Measurements from ENCODE around the gene CD38.
"Not testable (repeated sequence)": the region's sequence is repeated elsewhere in the genome, so short reads cannot be mapped to it uniquely, and the experiment has no call there.

Gene CD38

DNA sequence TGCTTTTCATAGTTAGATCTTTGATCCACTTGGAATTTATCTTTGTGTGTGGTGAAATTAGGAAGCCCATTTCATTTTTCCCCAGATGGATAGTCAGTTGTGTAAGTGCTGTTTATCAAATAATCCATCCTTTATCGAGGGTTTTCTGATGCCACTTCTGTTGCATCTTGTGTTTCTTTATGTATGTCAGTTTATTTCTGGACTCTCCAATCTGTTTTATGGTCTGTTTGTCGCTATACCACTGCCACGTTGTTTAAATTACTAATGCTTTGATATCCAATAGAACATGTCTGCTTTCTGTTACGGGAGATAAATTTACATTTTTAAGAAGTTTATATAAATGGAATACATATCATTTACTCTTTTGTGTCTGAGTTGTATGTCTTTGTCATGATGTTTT is 21.0 kb downstream of the CD38 start:
- DNase-seq (ENCODE audit: low spot score), result no peak

DNA sequence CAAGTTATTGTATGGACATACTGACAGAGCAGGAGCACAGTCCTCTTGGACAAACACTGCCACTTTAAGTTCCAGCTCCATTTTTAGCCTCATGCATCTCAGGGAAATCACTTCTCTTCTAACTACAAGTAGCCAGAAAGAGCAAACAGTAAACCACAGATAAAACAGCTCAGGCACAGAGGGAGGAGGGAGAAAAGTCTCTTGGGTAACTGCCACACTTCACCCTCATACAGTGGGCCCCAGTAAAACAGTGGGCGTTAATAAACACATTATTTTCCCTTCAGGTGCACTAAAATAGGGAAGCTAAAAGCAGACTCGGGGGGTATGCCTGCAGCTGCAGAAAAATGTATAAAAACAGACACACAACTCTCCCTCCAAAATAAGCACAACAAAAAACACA is 21.6 kb downstream of the CD38 start:
- no peak for DNase-seq (ENCODE audit: low spot score)

GRCh38 chr4:15802497-15802896 is 24.4 kb downstream of the CD38 start:
- DNase-seq (ENCODE audit: low spot score), result not testable (repeated sequence)

DNA sequence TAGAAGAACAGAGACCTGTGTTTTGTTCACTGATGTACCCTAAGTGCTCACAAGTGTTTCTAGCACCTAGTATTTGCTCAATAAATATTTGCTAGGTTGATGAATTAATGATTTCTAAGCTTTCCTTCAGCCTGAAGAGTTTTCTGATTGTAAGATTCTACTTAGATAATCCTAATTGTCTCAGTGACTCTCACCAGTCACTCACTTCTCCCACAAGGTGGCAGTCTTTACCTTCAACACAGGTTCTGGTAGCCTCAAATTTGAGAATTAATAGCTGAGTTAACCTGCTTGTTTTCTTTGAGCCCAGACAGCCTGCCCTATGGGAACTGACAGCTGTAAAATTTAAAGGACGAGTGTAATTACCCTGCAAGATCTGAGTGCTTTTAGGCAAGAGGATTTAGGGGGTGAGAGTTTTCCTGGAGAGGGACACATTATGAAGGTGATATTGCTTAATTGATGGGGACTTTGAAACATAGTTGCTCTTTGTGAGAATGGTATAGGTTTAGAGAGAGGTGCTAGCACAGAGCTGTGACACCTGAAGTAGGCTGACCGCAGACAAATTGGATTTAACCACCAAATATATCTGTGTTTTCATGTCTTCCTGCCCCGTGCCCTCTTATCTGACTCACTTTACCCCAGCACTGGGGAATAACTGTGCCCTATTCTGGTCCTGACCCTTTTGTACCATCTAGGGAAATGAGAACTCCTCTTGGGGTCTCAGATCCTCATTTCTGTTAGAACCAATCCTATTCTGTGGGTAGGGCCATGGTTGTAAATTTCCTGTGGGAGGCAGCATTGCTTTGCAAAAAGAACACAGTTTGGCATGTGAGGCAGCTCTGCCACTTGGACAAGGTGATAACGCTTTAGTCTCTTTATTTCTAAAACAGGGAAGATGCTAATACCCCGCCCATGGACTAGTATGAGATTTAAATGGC is 27.7 kb downstream of the CD38 start:
- DNase-seq (ENCODE audit: low spot score), result peak; percentile 41

DNA sequence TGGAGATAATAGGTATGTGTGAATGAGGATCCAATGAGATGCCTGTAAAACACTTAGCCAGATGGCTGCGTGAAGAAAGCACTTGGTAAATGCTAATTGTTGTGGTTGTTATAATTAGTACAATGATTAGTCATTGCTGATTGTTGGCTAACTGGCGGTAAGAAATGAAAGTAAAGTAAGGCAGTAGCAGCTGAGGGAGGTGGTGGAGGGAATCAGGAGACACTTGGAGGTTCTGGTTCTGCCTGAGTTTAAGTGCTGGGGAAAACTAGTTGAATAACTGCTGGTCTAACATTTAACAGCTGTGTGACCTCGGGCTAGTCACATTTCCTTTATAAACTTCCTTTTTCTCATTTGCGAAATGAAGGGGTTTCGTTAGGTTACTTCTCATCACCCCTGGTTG is 30.9 kb downstream of the CD38 start:
- DNase-seq (ENCODE audit: low spot score), result no peak

DNA sequence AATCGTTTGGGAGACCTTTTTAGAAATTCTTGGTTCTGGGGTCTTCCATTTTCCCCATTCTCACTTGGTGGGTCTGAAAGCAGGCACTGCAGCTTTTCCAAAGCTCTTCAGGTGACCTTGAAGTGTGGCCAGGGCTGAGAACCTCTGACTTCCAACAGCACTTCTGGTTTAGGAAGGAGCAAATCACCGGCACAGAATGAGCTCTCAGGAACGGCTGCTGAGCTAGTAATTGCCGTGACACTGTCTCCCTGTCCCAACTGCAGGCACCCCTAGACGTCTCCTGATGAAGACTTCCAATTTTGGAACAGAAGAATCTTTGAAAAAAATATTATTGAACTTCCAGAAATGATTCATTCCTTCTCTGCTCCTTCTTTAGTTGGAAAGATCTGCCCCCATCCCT is 31.3 kb downstream of the CD38 start:
- DNase-seq (ENCODE audit: low spot score), result no peak

DNA sequence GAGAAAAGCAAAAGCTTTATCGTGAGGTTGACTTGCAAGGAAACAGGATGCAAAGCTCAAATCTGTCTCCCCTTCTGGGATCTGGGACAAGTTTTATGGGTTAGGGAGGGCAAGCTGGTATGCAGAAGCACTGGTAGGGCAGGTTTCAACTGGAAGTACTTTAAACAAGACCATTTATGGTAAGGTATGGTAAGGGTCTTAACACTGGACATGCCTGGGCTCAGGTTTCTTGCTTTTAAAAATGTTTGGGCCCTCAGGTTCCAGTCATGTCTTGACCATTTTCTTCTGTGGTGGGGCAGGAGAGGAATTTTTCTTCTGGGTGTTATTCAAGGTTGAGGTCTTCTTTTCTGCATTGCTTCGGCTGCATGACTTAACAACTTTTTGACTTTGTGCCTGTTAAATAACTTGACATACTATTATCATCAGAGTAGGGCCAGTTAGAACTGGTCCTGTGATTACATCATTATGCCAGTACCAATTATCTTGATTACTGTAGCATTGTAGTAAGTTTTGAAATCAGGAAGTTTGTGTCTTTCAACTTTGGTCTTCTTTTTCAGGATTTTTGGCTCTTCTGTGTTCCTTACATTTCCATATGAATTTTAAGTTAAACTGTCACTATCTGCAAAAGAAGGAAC is 33.7 kb downstream of the CD38 start:
- no peak for DNase-seq (ENCODE audit: low spot score)

DNA sequence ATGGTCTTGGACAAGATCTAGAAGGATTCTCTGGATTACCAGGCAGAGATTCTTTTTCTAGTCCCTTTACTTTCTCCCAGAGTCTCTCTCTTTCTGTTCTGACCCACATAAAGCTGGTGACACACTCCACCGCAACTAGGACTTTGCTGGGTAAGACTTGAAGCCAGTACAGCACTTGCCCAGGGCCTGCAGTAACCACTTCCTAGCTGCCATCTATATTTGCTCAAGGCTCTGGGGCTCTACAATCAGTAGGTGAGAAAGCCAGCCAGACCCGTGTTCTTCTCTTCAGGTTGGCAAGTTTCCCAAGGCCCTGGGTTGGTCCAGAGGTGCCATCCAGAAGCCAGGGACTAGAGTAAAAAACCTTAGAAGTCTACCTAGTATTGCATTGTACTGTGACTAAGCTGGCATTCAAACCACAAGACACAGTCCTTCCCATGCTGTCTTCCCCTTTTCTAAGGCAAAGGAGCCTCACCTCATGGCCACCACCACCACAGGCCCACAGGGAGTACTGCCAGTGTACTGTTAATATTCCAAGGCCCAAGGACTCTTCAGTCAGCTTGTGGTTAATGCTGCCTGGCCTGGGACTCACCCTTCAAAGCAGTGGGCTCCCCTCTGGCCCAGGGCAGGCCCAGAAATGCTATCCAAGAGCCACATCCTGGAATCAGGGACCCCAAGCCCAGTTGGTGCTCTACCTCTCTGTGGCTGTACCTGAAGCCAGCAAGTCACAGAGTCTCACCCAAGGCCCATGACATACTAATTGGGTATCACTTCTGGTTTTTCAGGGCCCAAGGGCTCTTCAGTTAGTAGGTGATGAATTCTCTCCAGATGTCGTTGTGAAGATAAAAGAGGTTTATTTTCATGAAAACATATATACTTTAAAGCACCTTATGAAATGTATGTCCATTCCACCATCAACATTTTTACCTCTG is 54.7 kb downstream of the CD38 start:
- no peak for DNase-seq (ENCODE audit: low spot score)

- no peak for DNase-seq (ENCODE audit: low spot score)
Measured at GRCh38 chr4:15833801-15834200, 55.7 kb downstream of the CD38 start.

- DNase-seq (ENCODE audit: low spot score), result no peak
Measured at GRCh38 chr4:15836362-15836761, 58.2 kb downstream of the CD38 start.

DNA sequence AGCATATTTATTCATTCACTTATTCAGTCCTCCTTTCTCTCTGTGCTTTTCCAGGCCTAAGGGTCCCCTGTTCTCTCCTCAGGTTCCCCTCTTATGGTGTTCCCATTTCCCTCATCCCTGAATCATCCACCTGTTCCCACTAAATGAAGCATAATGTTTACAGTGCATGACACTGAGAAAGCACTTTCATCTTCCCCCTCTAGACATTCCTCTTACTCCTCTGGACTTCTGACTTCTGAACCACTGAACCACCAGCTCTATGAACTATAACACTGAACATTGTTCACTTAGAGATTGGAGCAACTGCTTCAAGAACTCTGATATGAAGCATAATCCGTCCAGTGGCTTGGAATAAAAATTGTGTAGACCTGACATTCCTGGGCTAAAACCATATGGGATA is 59.5 kb downstream of the CD38 start:
- DNase-seq (ENCODE audit: low spot score), result no peak

- not testable (repeated sequence) for DNase-seq (ENCODE audit: low spot score)
Measured at GRCh38 chr4:15841194-15841730, 63.1 kb downstream of the CD38 start.

DNA sequence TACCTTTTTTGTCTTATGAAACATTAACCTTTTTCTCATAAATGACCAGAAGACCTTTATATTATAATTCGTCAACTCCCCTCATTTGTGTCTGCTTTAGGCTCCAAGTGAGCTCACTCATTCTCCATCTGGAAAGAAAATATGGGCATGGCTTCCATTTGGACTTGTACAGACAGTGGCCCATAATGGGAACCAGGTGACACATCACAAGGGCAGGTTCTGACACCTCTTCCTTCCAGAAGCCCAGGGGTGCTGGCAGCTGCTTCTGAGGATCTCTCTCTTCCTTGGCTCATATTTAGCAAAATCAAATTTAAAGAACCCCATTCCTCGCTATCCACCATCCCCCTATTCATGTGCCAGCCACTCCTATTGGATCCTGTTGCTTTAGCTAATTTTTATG is 69.6 kb downstream of the CD38 start:
- no peak for DNase-seq (ENCODE audit: low spot score)

DNA sequence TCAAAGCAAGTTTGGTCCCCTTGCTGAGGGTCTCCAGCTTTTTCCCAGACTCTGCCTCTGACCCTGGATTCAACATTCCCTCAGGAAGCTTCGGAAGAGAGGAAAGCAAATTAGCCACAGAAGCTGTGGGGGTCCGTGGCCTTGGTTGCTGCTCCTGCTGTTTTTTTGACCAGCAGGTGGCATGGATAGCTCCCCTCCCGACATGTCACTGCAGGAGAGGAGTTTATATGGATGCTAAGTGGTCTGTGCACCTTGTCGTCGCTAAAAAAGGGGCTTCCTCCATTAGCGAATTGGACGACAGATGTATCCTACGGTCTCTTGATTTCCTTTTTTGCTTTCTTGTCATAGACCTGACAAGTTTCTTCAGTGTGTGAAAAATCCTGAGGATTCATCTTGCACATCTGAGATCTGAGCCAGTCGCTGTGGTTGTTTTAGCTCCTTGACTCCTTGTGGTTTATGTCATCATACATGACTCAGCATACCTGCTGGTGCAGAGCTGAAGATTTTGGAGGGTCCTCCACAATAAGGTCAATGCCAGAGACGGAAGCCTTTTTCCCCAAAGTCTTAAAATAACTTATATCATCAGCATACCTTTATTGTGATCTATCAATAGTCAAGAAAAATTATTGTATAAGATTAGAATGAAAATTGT is 70.2 kb downstream of the CD38 start:
- DNase-seq (ENCODE audit: low spot score), result no peak

DNA sequence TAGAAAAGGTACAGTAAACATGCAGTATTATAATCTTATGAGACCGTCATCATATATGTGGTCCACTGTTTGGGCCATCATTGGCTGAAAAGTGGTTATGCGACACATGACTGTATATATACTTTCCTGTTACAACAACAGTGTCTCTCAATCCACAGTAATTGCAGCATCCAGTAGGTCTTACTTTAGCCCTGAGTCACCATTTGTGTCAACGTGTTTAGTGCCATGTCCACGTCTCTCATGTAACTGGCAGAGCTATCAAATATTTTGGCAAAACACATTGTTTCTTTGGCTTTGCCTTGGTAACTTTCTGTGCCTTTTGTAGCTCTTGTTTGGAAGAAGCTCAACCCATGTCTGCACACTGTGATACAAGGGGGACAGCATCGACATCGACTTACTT is 73.8 kb downstream of the CD38 start:
- no peak for DNase-seq (ENCODE audit: low spot score)

- no peak for DNase-seq (ENCODE audit: low spot score)
Measured at GRCh38 chr4:15852524-15852923, 74.4 kb downstream of the CD38 start.

GRCh38 chr4:15853345-15853744 is 75.2 kb downstream of the CD38 start:
- no peak for DNase-seq (ENCODE audit: low spot score)

DNA sequence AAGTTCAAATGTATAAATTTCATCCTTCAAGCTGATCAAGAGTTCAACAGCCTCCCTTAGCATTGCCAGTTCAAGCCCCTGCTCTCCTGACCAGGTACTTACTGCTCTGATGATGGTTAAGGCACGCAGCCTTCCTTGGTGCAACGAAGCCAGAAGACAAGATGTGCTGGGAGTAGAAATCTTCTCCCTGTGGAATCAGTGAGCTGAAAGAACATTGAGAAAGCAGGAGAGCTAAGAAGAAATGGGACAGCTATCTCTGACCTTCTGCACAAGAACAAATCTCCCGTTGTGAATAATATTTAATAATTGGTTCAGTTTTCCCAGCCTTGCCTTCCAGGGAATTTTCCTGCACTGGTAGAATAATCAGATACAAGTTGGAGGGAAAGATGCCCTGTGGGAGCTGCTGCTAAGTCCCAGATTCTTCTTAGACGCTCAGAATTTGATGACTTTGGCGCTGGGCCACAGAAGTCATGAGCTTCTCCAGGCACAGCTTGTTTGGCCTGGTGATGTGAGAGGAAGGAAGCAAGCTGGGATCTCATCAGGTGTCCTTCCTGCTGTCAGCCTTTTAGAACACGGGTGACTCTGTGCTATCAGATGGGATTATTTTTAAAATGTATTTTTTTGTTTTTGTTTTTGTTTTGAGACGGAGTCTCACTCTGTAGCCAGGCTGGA is 77.8 kb downstream of the CD38 start:
- DNase-seq (ENCODE audit: low spot score), result peak; percentile 25

DNA sequence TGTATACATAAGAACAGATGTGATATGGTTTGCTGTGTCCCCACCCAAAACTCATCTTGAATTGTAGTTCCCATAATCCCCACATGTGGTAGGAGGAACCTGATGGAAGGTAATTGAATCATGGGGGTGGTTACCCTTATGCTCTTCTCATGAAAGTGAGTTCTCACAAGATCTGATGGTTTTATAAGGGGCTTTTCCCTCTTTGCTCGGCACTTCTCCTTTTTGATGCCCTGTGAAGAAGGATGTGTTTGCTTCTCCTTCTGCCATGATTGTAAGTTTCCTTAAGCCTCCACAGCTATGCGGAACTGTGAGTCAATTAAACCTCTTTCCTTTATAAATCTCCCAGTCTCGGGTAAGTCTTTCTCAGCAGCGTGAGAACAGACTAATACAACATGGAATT is 83.1 kb downstream of the CD38 start:
- DNase-seq (ENCODE audit: low spot score), result not testable (repeated sequence)

DNA sequence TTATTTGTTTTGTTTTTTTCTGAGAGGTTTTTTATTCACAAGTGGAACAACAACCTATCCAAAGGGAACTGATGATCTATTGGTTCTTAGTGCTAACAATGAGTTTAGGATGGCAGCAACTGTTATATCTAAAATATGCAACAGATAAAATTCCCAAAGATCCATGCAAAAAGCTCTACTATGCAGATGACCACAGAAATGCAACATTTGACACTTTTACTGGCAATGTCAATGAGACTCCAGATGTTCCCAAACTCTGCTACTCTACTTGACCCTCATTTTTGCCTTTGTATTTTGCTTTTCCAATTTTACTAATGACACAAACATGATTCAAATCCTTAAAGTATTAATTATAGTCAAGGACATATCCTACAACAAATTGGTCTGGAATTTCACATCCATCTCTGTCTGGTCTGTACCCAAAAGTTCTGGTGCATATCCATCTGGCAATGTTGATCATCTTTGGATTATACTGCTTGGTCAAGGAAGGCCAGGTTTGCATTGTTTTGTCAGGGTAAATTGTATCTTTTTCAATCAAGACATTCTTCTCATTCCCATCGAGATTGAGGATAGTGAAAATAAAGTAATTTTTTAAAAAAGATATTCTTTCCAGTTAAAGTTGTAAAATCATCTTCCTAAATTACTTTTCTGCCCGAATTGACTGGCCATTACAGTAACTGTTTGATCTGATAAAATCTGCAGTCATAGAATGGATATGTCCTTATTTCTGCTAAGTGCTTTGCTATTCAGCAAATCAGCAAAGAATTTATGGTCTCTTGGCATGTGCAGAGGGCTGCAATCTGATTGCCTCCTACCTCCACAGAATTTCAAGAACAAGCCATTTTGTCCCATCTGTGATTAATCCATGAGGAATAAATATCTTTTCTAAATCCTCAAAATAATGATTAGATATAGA is 86.8 kb downstream of the CD38 start:
- DNase-seq (ENCODE audit: low spot score), result no peak

Measured in putamen (tissue), 1 donor.